ENCODE data around the gene RPS28.

Gene RPS28

GRCh38 chr19:8319807-8320520 lies 1.3 kb upstream of the RPS28 start:
- DNase-seq (ENCODE audit: low read depth in 3 of 3, low spot score in 1 of 3) = no peak

- DNase-seq (ENCODE audit: low read depth in 3 of 3, low spot score in 1 of 3) = no peak
These were observed 681 bp upstream of the RPS28 start for GRCh38 chr19:8320564-8321066.

- no peak for DNase-seq (ENCODE audit: low read depth in 3 of 3, low spot score in 1 of 3)
These were observed 816 bp downstream of the RPS28 start for GRCh38 chr19:8321986-8322637.

GRCh38 chr19:8322638-8322997 lies 1.3 kb downstream of the RPS28 start:
- DNase-seq (ENCODE audit: low read depth in 3 of 3, low spot score in 1 of 3) = no peak

- no peak for DNase-seq (ENCODE audit: low read depth in 3 of 3, low spot score in 1 of 3)
These were observed 2.5 kb downstream of the RPS28 start for GRCh38 chr19:8323781-8324185.

- DNase-seq (ENCODE audit: low read depth in 3 of 3, low spot score in 1 of 3) = no peak
These were observed 3.1 kb downstream of the RPS28 start for GRCh38 chr19:8324186-8325050.

GRCh38 chr19:8325454-8325853 lies 4.2 kb downstream of the RPS28 start:
- DNase-seq (ENCODE audit: low read depth in 3 of 3, low spot score in 1 of 3) = no peak

GRCh38 chr19:8329996-8330395 lies 8.7 kb downstream of the RPS28 start:
- DNase-seq (ENCODE audit: low read depth in 3 of 3, low spot score in 1 of 3) = no peak

GRCh38 chr19:8331263-8331845 lies 10.1 kb downstream of the RPS28 start:
- no peak for DNase-seq (ENCODE audit: low read depth in 3 of 3, low spot score in 1 of 3)

GRCh38 chr19:8332976-8333766 lies 11.9 kb downstream of the RPS28 start:
- no peak for DNase-seq (ENCODE audit: low read depth in 3 of 3, low spot score in 1 of 3)

- no peak for DNase-seq (ENCODE audit: low read depth in 3 of 3, low spot score in 1 of 3)
These were observed 12.6 kb downstream of the RPS28 start for GRCh38 chr19:8333767-8334457.

- DNase-seq (ENCODE audit: low read depth in 3 of 3, low spot score in 1 of 3) = no peak
These were observed 13.4 kb downstream of the RPS28 start for GRCh38 chr19:8334458-8335342.

- no peak for DNase-seq (ENCODE audit: low read depth in 3 of 3, low spot score in 1 of 3)
These were observed 14.2 kb downstream of the RPS28 start for GRCh38 chr19:8335343-8336071.

GRCh38 chr19:8336072-8336569 lies 14.8 kb downstream of the RPS28 start:
- DNase-seq (ENCODE audit: low read depth in 3 of 3, low spot score in 1 of 3) = no peak

- no peak for DNase-seq (ENCODE audit: low read depth in 3 of 3, low spot score in 1 of 3)
These were observed 15.4 kb downstream of the RPS28 start for GRCh38 chr19:8336660-8337059.

GRCh38 chr19:8337728-8338127 lies 16.4 kb downstream of the RPS28 start:
- DNase-seq (ENCODE audit: low read depth in 3 of 3, low spot score in 1 of 3) = no peak

GRCh38 chr19:8338835-8339234 lies 17.5 kb downstream of the RPS28 start:
- no peak for DNase-seq (ENCODE audit: low read depth in 3 of 3, low spot score in 1 of 3)
